HEK293 (cell line): ENCODE measurements around the gene TOX4.

Experiments used
- ZNF133 ChIP-seq: fragments of 450-650 bp; formaldehyde crosslinking; IDR thresholded peaks from 2 replicates; pipeline ENCODE4 v1.5.1; 2016; ENCODE audit warnings: missing biosample characterization, missing genetic modification characterization
- ZNF140 ChIP-seq: fragments of 450-650 bp; formaldehyde crosslinking; IDR thresholded peaks from 2 replicates; pipeline ENCODE4 v1.5.1; 2016; ENCODE audit warnings: missing biosample characterization, missing genetic modification characterization
- ZNF843 ChIP-seq: fragments of 450-650 bp; formaldehyde crosslinking; IDR thresholded peaks from 2 replicates; pipeline ENCODE4 v1.5.1; 2016; ENCODE audit warnings: missing biosample characterization, missing genetic modification characterization
- ZXDB ChIP-seq: fragments of 450-650 bp; formaldehyde crosslinking; IDR thresholded peaks from 2 replicates; pipeline ENCODE4 v1.5.1; 2016; ENCODE audit warnings: missing biosample characterization, missing genetic modification characterization
- TF ChIP-seq, protein P1 (sequence below): fragments of 450-650 bp; formaldehyde crosslinking; IDR thresholded peaks from 2 replicates; pipeline ENCODE4 v1.5.1; 2016; ENCODE audit warnings: missing biosample characterization, missing genetic modification characterization
- TF ChIP-seq, protein P2 (sequence below): fragments of 450-650 bp; formaldehyde crosslinking; IDR thresholded peaks from 2 replicates; pipeline ENCODE4 v1.5.1; 2016; ENCODE audit warnings: missing biosample characterization, missing genetic modification characterization

DNA sequence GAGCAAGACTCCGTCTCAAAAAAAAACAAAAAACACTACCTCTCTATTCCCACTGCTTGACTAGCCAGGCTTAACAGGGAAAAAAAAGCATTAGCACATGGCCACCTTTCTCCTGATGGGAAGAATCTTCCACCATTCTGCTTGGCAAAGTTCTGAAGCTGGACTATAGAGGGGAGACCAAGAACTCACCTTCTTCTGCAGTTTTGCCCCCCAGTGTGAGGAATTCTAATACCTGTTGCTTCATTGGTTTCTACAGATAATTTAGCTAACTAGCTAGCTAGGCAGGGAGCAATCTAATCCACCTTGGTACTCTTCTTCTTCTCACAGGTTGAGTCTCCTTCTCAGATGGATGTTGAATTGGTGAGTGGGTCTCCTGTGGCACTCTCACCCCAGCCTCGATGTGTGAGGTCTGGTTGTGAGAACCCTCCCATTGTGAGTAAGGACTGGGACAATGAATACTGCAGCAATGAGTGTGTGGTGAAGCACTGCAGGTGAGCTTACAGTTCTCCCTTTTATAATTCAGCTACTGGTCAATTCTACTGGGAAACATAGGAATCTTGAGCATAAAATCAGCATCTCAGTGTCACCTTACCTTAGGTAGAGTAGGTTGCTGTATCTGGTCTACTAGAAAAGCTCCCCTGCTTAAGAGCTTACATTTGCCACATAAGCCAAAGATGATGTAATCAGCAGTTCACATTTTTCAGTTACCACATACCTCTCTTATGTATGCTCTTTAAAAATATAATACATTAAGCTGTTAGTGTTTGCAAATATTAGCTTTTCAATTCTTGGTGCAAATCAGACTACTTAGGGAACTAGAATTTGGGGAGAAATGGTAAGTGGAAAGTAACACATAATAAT, 18.1 kb downstream of the TOX4 start:
- TF ChIP-seq ZNF133 (tag by site-specific recombination), result no peak
- no peak for TF ChIP-seq ZXDB (tag by site-specific recombination)
- TF ChIP-seq, protein P1, sequence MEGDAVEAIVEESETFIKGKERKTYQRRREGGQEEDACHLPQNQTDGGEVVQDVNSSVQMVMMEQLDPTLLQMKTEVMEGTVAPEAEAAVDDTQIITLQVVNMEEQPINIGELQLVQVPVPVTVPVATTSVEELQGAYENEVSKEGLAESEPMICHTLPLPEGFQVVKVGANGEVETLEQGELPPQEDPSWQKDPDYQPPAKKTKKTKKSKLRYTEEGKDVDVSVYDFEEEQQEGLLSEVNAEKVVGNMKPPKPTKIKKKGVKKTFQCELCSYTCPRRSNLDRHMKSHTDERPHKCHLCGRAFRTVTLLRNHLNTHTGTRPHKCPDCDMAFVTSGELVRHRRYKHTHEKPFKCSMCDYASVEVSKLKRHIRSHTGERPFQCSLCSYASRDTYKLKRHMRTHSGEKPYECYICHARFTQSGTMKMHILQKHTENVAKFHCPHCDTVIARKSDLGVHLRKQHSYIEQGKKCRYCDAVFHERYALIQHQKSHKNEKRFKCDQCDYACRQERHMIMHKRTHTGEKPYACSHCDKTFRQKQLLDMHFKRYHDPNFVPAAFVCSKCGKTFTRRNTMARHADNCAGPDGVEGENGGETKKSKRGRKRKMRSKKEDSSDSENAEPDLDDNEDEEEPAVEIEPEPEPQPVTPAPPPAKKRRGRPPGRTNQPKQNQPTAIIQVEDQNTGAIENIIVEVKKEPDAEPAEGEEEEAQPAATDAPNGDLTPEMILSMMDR (tag by site-specific recombination), result no peak
- no peak for TF ChIP-seq ZNF140 (tag by site-specific recombination)
- no peak for TF ChIP-seq ZNF843 (tag by site-specific recombination)
- TF ChIP-seq, protein P2, sequence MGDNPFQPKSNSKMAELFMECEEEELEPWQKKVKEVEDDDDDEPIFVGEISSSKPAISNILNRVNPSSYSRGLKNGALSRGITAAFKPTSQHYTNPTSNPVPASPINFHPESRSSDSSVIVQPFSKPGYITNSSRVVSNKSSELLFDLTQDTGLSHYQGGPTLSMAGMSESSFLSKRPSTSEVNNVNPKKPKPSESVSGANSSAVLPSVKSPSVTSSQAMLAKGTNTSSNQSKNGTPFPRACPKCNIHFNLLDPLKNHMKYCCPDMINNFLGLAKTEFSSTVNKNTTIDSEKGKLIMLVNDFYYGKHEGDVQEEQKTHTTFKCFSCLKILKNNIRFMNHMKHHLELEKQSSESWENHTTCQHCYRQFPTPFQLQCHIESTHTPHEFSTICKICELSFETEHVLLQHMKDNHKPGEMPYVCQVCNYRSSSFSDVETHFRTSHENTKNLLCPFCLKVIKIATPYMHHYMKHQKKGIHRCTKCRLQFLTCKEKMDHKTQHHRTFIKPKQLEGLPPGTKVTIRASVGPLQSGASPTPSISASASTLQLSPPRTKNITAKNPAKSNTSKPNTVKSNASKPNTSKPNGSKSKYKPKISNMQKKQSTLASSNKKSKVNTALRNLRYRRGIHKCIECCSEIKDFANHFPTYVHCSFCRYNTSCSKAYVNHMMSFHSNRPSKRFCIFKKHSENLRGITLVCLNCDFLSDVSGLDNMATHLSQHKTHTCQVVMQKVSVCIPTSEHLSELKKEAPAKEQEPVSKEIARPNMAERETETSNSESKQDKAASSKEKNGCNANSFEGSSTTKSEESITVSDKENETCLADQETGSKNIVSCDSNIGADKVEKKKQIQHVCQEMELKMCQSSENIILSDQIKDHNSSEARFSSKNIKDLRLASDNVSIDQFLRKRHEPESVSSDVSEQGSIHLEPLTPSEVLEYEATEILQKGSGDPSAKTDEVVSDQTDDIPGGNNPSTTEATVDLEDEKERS (tag by site-specific recombination), result no peak
